ENCODE data around the gene CARNS1.
A peak's percentile ranks its signal among the peaks of the same experiment; 100 is the strongest.

Gene CARNS1

GRCh38 chr11:67415501-67416304 is at the start of gene CARNS1:
Gene CARNS1, plus strand, starts transcription at chr11:67415678. Its CDS starts 522 bp downstream, at chr11:67416200.
- DNase-seq (ENCODE audit: low read depth, low spot score): no peak
- no peak within 1 kb of the TSS for H3K27ac ChIP-seq

GRCh38 chr11:67365736-67366444 is 49.6 kb upstream of the CARNS1 start:
- H3K27ac ChIP-seq: no peak overlapping the region
- DNase-seq (ENCODE audit: low read depth, low spot score): no peak

- no peak for DNase-seq (ENCODE audit: low read depth, low spot score)
- no peak overlapping the region for H3K27ac ChIP-seq
Observed at GRCh38 chr11:67366546-67366945, 48.9 kb upstream of the CARNS1 start.

GRCh38 chr11:67366961-67367760 is 48.3 kb upstream of the CARNS1 start:
- no peak overlapping the region for H3K27ac ChIP-seq
- DNase-seq (ENCODE audit: low read depth, low spot score): no peak

- H3K27ac ChIP-seq: no peak overlapping the region
- no peak for DNase-seq (ENCODE audit: low read depth, low spot score)
Observed at GRCh38 chr11:67367761-67368227, 47.7 kb upstream of the CARNS1 start.

- H3K27ac ChIP-seq: no peak overlapping the region
- no peak for DNase-seq (ENCODE audit: low read depth, low spot score)
Observed at GRCh38 chr11:67368621-67369020, 46.9 kb upstream of the CARNS1 start.

GRCh38 chr11:67369275-67369674 is 46.2 kb upstream of the CARNS1 start:
- no peak for DNase-seq (ENCODE audit: low read depth, low spot score)
- no peak overlapping the region for H3K27ac ChIP-seq

GRCh38 chr11:67369801-67370284 is 45.6 kb upstream of the CARNS1 start:
- no peak overlapping the region for H3K27ac ChIP-seq
- no peak for DNase-seq (ENCODE audit: low read depth, low spot score)

- no peak overlapping the region for H3K27ac ChIP-seq
- no peak for DNase-seq (ENCODE audit: low read depth, low spot score)
Observed at GRCh38 chr11:67370351-67371076, 45.0 kb upstream of the CARNS1 start.

- H3K27ac ChIP-seq: no peak overlapping the region
- DNase-seq (ENCODE audit: low read depth, low spot score): no peak
Observed at GRCh38 chr11:67371189-67371910, 44.1 kb upstream of the CARNS1 start.

GRCh38 chr11:67371911-67372320 is 43.6 kb upstream of the CARNS1 start:
- peak overlapping the region; percentile 94 for H3K27ac ChIP-seq
- DNase-seq (ENCODE audit: low read depth, low spot score): no peak

- peak overlapping the region; percentile 94 for H3K27ac ChIP-seq
Observed at GRCh38 chr11:67372321-67372992, 43.0 kb upstream of the CARNS1 start.

GRCh38 chr11:67372993-67373647 is 42.4 kb upstream of the CARNS1 start, which contains the start of gene CLCF1:
Gene CLCF1, minus strand, starts transcription at chr11:67373598. Its CDS starts 59 bp downstream, at chr11:67373539.
- H3K27ac ChIP-seq: peak within 1 kb of the TSS; percentile 94
- DNase-seq (ENCODE audit: low read depth, low spot score): no peak

More at GRCh38 chr11:67372321-67372992, 43.0 kb upstream of the CARNS1 start:
- DNase-seq (ENCODE audit: low read depth, low spot score): no peak

GRCh38 chr11:67373648-67374570 is 41.6 kb upstream of the CARNS1 start:
- DNase-seq (ENCODE audit: low read depth, low spot score): peak; percentile 69
- H3K27ac ChIP-seq: peak overlapping the region; percentile 94

GRCh38 chr11:67374571-67375281 is 40.8 kb upstream of the CARNS1 start:
- DNase-seq (ENCODE audit: low read depth, low spot score): no peak
- H3K27ac ChIP-seq: peak overlapping the region; percentile 94

GRCh38 chr11:67375320-67376055 is 40.0 kb upstream of the CARNS1 start:
- H3K27ac ChIP-seq: peak overlapping the region; percentile 94
- DNase-seq (ENCODE audit: low read depth, low spot score): no peak

All from epithelial cell of prostate (primary cell).